Endodermal cell (in vitro differentiated cells): ENCODE measurements around the gene IL10RA. TPM values are rescaled to one million over a fixed set of nuclear protein-coding genes. Genes with fewer than 3 reads are reported as not detected.

Source experiments
- DNase-seq: peaks from one replicate; pipeline ENCODE4 v3.0.0-alpha.2; 2017
- H3K27ac ChIP-seq: 2 replicates; pipeline ENCODE4 v1.5.1; 2013; ENCODE audit warnings: mild to moderate bottlenecking, low read depth, low read length, moderate library complexity
- H3K27me3 ChIP-seq: 2 replicates; pipeline ENCODE4 v1.6.1; 2013; ENCODE audit warnings: mild to moderate bottlenecking, low read length, moderate library complexity; ENCODE audit not compliant: insufficient read depth, control insufficient read depth, poor library complexity, severe bottlenecking
- H3K36me3 ChIP-seq: 2 replicates; pipeline ENCODE4 v1.7.0; 2013; ENCODE audit warnings: mild to moderate bottlenecking, low read length, moderate library complexity; ENCODE audit not compliant: control insufficient read depth, insufficient read depth
- H3K4me1 ChIP-seq: one replicate; pipeline ENCODE4 v1.7.0; 2013; ENCODE audit warnings: low read length; ENCODE audit not compliant: control insufficient read depth, insufficient read depth
- H3K4me3 ChIP-seq: 2 replicates; pipeline ENCODE4 v1.5.1; 2013; ENCODE audit warnings: mild to moderate bottlenecking, low read length, moderate library complexity
- H3K9ac ChIP-seq: 2 replicates; pipeline ENCODE4 v1.6.1; 2013; ENCODE audit warnings: mild to moderate bottlenecking, low read length, moderate library complexity; ENCODE audit not compliant: poor library complexity, severe bottlenecking; ENCODE audit errors: extremely low read depth
- H3K9me3 ChIP-seq: 2 replicates; pipeline ENCODE4 v1.6.1; 2013; ENCODE audit warnings: mild to moderate bottlenecking, low read length, moderate library complexity; ENCODE audit not compliant: control insufficient read depth
- H3K27ac Mint-ChIP-seq: 2 replicates; pipeline ENCODE4 v1.8.0; 2020; ENCODE audit warnings: mixed read lengths
- H3K27me3 Mint-ChIP-seq: 2 replicates; pipeline ENCODE4 v1.8.0; 2021; ENCODE audit warnings: mild to moderate bottlenecking, mixed read lengths; ENCODE audit not compliant: insufficient read depth
- H3K36me3 Mint-ChIP-seq: 2 replicates; pipeline ENCODE4 v1.8.0; 2020; ENCODE audit warnings: low read depth, mixed read lengths
- H3K4me1 Mint-ChIP-seq: 2 replicates; pipeline ENCODE4 v1.8.0; 2020; ENCODE audit warnings: mixed read lengths
- H3K4me3 Mint-ChIP-seq: 2 replicates; pipeline ENCODE4 v1.8.0; 2020; ENCODE audit warnings: mild to moderate bottlenecking, moderate library complexity, mixed read lengths
- H3K9me3 Mint-ChIP-seq: 2 replicates; pipeline ENCODE4 v1.8.0; 2020; ENCODE audit warnings: mild to moderate bottlenecking, mixed read lengths
- CTCF ChIP-seq: fragments of 200-600 bp; sonication (generic); conservative IDR thresholded peaks from 2 replicates; pipeline ENCODE4 v1.5.0; 2021; ENCODE audit warnings: antibody characterized with exemption, mild to moderate bottlenecking
- WGBS, 2 experiments: methylation state at CpG; one replicate each; pipeline versions ENCODE4 v1.1.5 to v1.1.7; 2013; ENCODE audit warnings: missing lambda C conversion rate in 2 of 2, mixed read lengths in 1 of 2; ENCODE audit not compliant: insufficient coverage in 1 of 2, insufficient read length in 1 of 2; 5-methylcytosine and 5-hydroxymethylcytosine counted together
- total RNA-seq, 2 donors: library from RNA; stranded (reverse); fragmentation: NEBNext Ultra II Directional in 1 of 2; extraction: Animal tissue kit (Norgen Biotek cat#: 25700) in 1 of 2; gene quantifications; 2 replicates in 1 of 2; 3 replicates in 1 of 2; pipeline ENCODE4 v1.2.1, GENCODE V29; 2021

The IL10RA gene
- total RNA-seq, 2 donors from 2014 or later = 0.46 to 0.51 TPM

- 91 to 95% methylated on average over 4 of the region's 4 CpGs for WGBS, 2 experiments
- H3K4me3 Mint-ChIP-seq = no peak overlapping the region
- no peak overlapping the region for H3K9ac ChIP-seq
- no peaks in the 10 kb centered on the region for H3K4me1 Mint-ChIP-seq
- no peaks in the 10 kb centered on the region for H3K27me3 ChIP-seq
- no peaks in the 10 kb centered on the region for H3K36me3 Mint-ChIP-seq
- no peak for DNase-seq
- no peak overlapping the region for H3K4me3 ChIP-seq
- no peaks in the 10 kb centered on the region for H3K36me3 ChIP-seq
- no peak for TF ChIP-seq CTCF
- no peaks in the 10 kb centered on the region for H3K9me3 ChIP-seq
- H3K27me3 Mint-ChIP-seq = peaks cover 13% of the 10 kb centered on the region
- no peaks in the 10 kb centered on the region for H3K9me3 Mint-ChIP-seq
- H3K27ac ChIP-seq = no peak overlapping the region
- no peaks in the 10 kb centered on the region for H3K4me1 ChIP-seq
- no peak overlapping the region for H3K27ac Mint-ChIP-seq
Observed at GRCh38 chr11:118042796-118043195, 56.6 kb downstream of the IL10RA start.

- Histone ChIP-seq H3K9ac (no peak overlapping the region), H3K27me3 (no peaks in the 10 kb centered on the region), H3K9me3 (no peaks in the 10 kb centered on the region), H3K36me3 (no peaks in the 10 kb centered on the region), H3K4me3 (no peak overlapping the region), H3K27ac (no peak overlapping the region), H3K4me1 (no peaks in the 10 kb centered on the region)
- Mint-ChIP-seq H3K9me3 (no peaks in the 10 kb centered on the region), H3K27me3 (peaks cover 13% of the 10 kb centered on the region), H3K27ac (no peak overlapping the region), H3K36me3 (no peaks in the 10 kb centered on the region), H3K4me1 (no peaks in the 10 kb centered on the region), H3K4me3 (no peak overlapping the region)
- DNase-seq = no peak
- TF ChIP-seq CTCF = no peak
- WGBS, 2 experiments = 90 to 100% methylated on average over 1 to 2 of the region's 2 CpGs
Observed at GRCh38 chr11:118045191-118045590, 59.0 kb downstream of the IL10RA start.

GRCh38 chr11:118046051-118046963, 60.1 kb downstream of the IL10RA start:
- no peak overlapping the region for H3K4me3 Mint-ChIP-seq
- no peaks in the 10 kb centered on the region for H3K9me3 Mint-ChIP-seq
- no peaks in the 10 kb centered on the region for H3K36me3 ChIP-seq
- no peak overlapping the region for H3K9ac ChIP-seq
- DNase-seq = no peak
- TF ChIP-seq CTCF = no peak
- H3K4me1 Mint-ChIP-seq = no peaks in the 10 kb centered on the region
- H3K4me1 ChIP-seq = no peaks in the 10 kb centered on the region
- H3K27ac Mint-ChIP-seq = no peak overlapping the region
- H3K36me3 Mint-ChIP-seq = no peaks in the 10 kb centered on the region
- 60 to 81% methylated on average over 3 to 5 of the region's 5 CpGs for WGBS, 2 experiments
- H3K4me3 ChIP-seq = no peak overlapping the region
- H3K27ac ChIP-seq = no peak overlapping the region
- H3K27me3 ChIP-seq = no peaks in the 10 kb centered on the region
- H3K27me3 Mint-ChIP-seq = peaks cover 16% of the 10 kb centered on the region
- H3K9me3 ChIP-seq = no peaks in the 10 kb centered on the region
